ENCODE data around the gene SCNM1.
A peak's percentile ranks its signal among the peaks of the same experiment; 100 is the strongest.

SCNM1 gene

DNA sequence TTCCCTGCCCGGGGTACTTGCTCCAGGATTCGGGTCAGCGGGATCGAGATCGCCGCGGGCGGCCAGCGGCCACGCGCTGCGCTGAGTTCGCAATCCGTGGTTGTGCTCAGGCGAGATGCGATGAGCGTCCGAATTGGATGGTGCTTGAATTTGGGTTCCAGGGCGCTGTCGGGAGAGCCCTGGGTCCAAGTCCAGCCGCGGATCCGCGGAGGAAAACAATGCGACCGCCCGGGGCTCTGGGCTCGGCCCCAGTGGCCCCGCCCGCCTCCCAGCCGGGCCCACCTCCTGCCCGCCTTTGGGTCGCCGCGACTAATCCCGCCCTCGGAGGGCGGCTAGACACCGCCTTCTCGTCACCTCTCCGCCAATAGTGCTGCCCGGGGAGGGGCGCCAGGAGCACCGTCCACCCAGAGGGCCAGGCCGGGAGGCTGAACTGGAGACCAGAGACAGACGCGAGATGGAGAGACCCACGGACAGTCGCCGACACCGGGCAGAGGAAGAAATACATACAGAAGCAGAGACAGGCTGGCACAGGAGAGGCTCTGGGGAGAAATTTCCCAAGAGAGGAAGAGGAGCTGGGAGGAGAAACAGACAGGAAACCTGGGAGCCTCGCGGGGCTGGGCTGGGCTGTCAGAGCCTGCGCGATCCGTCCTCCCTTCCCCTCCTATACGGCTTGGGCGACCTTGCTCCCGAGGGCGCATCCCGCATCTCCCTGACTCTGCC lies 19.4 kb upstream of the SCNM1 start, which contains the start of gene SEMA6C:
SEMA6C (minus strand) TSS at position 220 of the 720 bp plus-strand sequence. CDS start 4,010 bp downstream, outside the sequence.
- peak within 1 kb of the TSS; percentile 77 for H3K27ac ChIP-seq
- POLR2A ChIA-PET (ENCODE audit: low non-redundant PET): no interaction called here
- TF ChIP-seq, protein P1, sequence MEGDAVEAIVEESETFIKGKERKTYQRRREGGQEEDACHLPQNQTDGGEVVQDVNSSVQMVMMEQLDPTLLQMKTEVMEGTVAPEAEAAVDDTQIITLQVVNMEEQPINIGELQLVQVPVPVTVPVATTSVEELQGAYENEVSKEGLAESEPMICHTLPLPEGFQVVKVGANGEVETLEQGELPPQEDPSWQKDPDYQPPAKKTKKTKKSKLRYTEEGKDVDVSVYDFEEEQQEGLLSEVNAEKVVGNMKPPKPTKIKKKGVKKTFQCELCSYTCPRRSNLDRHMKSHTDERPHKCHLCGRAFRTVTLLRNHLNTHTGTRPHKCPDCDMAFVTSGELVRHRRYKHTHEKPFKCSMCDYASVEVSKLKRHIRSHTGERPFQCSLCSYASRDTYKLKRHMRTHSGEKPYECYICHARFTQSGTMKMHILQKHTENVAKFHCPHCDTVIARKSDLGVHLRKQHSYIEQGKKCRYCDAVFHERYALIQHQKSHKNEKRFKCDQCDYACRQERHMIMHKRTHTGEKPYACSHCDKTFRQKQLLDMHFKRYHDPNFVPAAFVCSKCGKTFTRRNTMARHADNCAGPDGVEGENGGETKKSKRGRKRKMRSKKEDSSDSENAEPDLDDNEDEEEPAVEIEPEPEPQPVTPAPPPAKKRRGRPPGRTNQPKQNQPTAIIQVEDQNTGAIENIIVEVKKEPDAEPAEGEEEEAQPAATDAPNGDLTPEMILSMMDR (conservative IDR thresholded peaks at IDR 0.05; ENCODE audit: low read depth): no peak
- DNase-seq (ENCODE audit: low spot score): peak; percentile 86
- CTCF ChIA-PET: interaction anchor here (0.6 to 0.9 kb wide), 2 partner anchors 9 to 81 kb away, joined by 3 read pairs; no protein-coding TSS in a partner anchor

DNA sequence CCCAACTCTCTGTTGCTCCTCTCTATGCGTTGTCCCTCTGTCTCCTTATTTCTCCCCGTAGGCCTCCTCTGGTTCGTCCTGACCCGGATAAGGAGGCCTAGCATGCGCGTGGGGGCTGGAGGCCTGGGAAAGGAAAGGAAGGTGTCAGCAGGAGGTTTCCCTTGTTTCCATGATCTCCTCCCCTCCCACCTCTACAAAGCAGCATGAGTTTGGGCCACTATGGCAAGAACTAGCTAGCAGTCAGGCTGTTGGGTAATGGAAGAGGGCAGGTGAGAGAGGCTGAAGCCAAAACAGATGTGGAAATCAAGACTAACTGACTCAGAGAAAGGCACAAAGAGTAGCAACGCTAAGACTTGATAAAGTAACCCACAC lies 18.8 kb upstream of the SCNM1 start:
- POLR2A ChIA-PET (ENCODE audit: low non-redundant PET): no interaction called here
- CTCF ChIA-PET: interaction anchor here (0.6 to 0.9 kb wide), 2 partner anchors 9 to 81 kb away, joined by 3 read pairs; no protein-coding TSS in a partner anchor

DNA sequence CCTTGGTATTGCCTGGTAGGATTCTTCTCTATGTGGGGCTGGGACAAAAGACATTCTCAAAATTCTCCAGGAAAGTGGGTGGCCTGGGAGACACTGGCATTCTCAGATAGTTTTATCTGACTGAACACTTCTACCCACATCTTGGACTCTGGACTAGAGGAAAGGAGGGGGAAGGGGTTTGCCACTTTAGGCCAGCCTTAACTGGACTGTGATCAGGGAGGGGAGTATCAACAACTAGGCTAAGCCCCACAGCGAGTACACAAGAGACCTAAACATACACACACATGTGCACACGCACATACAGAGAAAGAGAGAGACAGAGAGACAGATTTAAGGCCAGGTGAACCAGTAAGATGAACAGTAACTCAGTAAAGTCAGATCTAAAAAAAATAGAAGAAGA lies 18.3 kb upstream of the SCNM1 start:
- no peak for DNase-seq (ENCODE audit: low spot score)
- no peak overlapping the region for H3K27ac ChIP-seq
- ChIA-PET CTCF (interaction anchor here (0.9 kb wide), 1 partner anchor 8 kb away, joined by 3 read pairs; no protein-coding TSS in a partner anchor), POLR2A (ENCODE audit: low non-redundant PET) (no interaction called here)
- TF ChIP-seq, protein P1 (conservative IDR thresholded peaks at IDR 0.05; ENCODE audit: low read depth): no peak

More for the DNA sequence above, 18.8 kb upstream of the SCNM1 start:
- DNase-seq (ENCODE audit: low spot score): no peak
- H3K27ac ChIP-seq: peak overlapping the region; percentile 77
- TF ChIP-seq, protein P1 (conservative IDR thresholded peaks at IDR 0.05; ENCODE audit: low read depth): no peak

DNA sequence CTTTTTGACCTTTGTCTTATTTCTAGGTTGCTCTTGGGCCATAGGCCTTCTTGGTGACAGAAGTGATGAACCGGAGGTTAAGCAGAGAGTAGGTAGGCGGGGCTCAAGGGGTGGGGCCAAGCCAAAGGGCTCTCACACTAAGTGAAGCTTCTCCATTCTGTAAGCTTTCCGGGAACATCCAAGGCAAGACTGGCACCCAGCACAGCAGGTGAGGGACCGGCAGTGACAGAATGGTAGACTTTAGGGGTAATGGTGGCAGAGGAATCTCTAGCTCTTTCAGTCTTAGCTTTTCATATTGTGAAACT lies 9.5 kb upstream of the SCNM1 start, which contains the start of gene TNFAIP8L2:
TNFAIP8L2 (plus strand) TSS at position 135 of the 305 bp plus-strand sequence. CDS start 2,049 bp downstream, outside the sequence.
- ChIA-PET CTCF (interaction anchor here (0.6 to 1.2 kb wide), 3 partner anchors 55 to 59 kb away, joined by 3 to 7 read pairs (median 6); no protein-coding TSS in a partner anchor), POLR2A (ENCODE audit: low non-redundant PET) (interaction anchor here (0.5 to 0.6 kb wide), 2 partner anchors 60 to 107 kb away, joined by 4 to 5 read pairs; no protein-coding TSS in a partner anchor)
- TF ChIP-seq, protein P1 (conservative IDR thresholded peaks at IDR 0.05; ENCODE audit: low read depth): no peak
- peak within 1 kb of the TSS; percentile 15 for H3K27ac ChIP-seq
- no peak for DNase-seq (ENCODE audit: low spot score)

DNA sequence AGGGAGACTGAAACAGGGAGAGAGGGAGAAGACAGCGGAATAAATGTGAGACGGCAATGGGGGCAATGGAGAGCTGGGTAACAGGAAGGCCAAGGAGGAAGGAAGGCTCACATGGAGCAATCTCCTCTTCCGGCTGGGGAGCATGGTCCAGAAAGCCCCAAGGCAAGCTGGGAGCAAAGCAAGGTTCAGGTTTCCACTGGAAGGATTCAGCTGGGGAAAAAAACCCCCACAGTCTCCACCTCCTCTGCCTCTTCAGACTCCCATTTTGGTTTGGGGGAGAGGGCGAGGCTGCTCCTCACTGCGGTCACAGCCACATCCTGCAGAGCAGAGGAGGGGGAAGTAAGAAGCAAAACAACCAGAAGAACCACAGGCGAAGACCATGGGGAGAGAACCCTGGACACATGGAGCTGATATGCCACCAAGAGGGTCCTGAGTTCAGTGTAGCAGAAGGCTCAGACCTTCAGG lies 8.8 kb upstream of the SCNM1 start:
- DNase-seq (ENCODE audit: low spot score): no peak
- CTCF ChIA-PET: interaction anchor here (0.6 to 1.2 kb wide), 3 partner anchors 45 to 60 kb away, joined by 3 to 7 read pairs (median 6); no protein-coding TSS in a partner anchor
- peak overlapping the region; percentile 15; the same call in 1 of the 2 replicates for H3K27ac ChIP-seq
- TF ChIP-seq, protein P1 (conservative IDR thresholded peaks at IDR 0.05; ENCODE audit: low read depth): no peak
- POLR2A ChIA-PET (ENCODE audit: low non-redundant PET): interaction anchor here (0.5 kb wide), 1 partner anchor 61 kb away, joined by 4 read pairs; no protein-coding TSS in a partner anchor

DNA sequence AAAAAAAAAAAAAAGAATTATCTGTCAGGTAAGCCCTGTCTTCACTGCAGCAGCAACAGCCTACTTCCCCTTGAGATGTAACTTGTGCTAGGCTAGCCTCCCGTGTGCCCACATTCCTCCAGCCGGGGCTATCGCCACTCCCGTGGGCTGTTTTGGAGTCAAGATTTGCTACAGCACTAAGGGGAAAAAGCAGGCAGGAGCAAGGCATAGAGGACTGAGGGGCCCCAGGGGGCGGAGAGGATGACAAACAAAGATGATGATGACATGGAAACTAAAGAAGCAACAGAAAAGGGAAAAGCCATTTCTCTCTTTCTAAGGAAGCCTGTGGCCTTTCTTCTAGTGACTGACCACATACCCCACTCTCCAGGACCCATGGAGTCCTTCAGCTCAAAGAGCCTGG lies 7.6 kb upstream of the SCNM1 start:
- TF ChIP-seq, protein P1 (conservative IDR thresholded peaks at IDR 0.05; ENCODE audit: low read depth): no peak
- ChIA-PET CTCF (interaction anchor here (0.6 to 0.7 kb wide), 3 partner anchors 15 to 1144 kb away, joined by 3 read pairs; partner anchors contain the start of gene GABPB2), POLR2A (ENCODE audit: low non-redundant PET) (no interaction called here)
- no peak for DNase-seq (ENCODE audit: low spot score)
- H3K27ac ChIP-seq: no peak overlapping the region

Measured in RWPE1 (cell line).